H54 (cell line): ENCODE measurements around the gene TAS2R9.
"Not testable (repeated sequence)": the region's sequence is repeated elsewhere in the genome, so short reads cannot be mapped to it uniquely, and the experiment has no call there.

Experiments used
- DNase-seq: peaks from one replicate; pipeline ENCODE4 v3.0.0; 2011; ENCODE audit warnings: low spot score, mixed read lengths; ENCODE audit not compliant: insufficient read length
- FAIRE-seq: peaks from 3 replicates; lab custom pipeline; 2011; peaks lifted over from hg19 to GRCh38; lab: Jason Lieb, UNC
- POLR2A ChIP-seq: IDR thresholded peaks from 2 replicates; pipeline ENCODE4 v1.6.1; 2011; ENCODE audit warnings: low read depth, mild to moderate bottlenecking, low read length

The TAS2R9 gene

DNA sequence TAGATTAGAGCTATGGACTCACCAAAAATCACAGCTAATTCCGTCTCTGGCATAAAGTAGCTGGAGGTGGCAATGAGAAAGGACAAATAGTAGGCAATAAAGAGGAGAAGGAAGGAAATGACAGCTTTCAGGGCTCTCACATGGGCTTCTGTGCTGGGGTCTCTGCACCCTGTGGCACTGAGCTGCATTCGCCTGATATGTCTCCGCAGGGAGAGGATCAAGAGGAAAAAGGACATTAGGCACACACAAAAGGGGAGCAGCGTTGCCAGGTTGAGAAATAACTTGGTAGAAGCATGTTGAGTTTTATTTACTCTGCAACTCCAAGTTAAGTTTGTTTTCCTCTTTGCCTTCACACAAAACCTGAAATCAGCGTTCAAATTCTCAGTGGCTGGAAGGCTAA, 8.2 kb downstream of the TAS2R9 start:
- DNase-seq (no peak), FAIRE-seq (no peak)
- TF ChIP-seq POLR2A, result no peak

- FAIRE-seq (no peak), DNase-seq (no peak)
- no peak for TF ChIP-seq POLR2A
Observed at GRCh38 chr12:10794222-10794621, 15.7 kb downstream of the TAS2R9 start.

DNA sequence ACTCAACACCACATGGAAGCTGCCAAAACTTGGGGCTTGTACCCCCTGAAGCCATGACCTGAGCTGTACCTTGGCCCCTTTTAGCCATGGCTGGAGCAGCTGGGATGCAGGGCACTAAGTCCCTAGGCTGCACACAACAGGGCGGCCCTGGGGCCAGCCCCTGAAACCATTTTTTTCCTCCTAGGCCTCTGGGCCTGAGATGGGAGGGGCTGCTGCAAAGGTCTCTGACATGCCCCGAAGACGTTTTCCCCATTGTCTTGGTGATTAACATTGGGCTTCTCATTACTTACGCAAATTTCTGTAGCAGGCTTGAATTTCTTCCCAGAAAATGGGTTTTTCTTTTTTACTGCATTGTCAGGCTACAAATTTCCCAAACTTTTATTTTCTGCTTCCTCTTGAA, 18.2 kb downstream of the TAS2R9 start:
- FAIRE-seq, DNase-seq: not testable (repeated sequence)

GRCh38 chr12:10783252-10783651, 26.7 kb downstream of the TAS2R9 start:
- no peak for DNase-seq

GRCh38 chr12:10779103-10779502, 30.9 kb downstream of the TAS2R9 start:
- TF ChIP-seq POLR2A, result no peak
- no peak for DNase-seq
- FAIRE-seq, result no peak

More at GRCh38 chr12:10783252-10783651, 26.7 kb downstream of the TAS2R9 start:
- FAIRE-seq, result no peak
- TF ChIP-seq POLR2A, result no peak

- FAIRE-seq (no peak), DNase-seq (no peak)
- no peak for TF ChIP-seq POLR2A
Observed at GRCh38 chr12:10771132-10771733, 38.7 kb downstream of the TAS2R9 start.

- no peak for TF ChIP-seq POLR2A
- no peak for FAIRE-seq
- DNase-seq, result no peak
Observed at GRCh38 chr12:10759657-10760056, 50.3 kb downstream of the TAS2R9 start.
